H1 (cell line): ENCODE measurements around the gene PAEP. TPM values are rescaled to one million over a fixed set of nuclear protein-coding genes. Genes with fewer than 3 reads are reported as not detected.

ENCODE experiments used
- CTCF ChIA-PET: fragments of 300-600 bp; sonication (Branson Sonifier 250); formaldehyde crosslinking; loops from one replicate; lab custom pipeline; 2021; ENCODE audit not compliant: partially characterized antibody; lab: Charles Lee
- POLR2A ChIA-PET: fragments of 300-600 bp; sonication (Branson Sonifier 250); formaldehyde crosslinking; loops from one replicate; lab custom pipeline; 2021; ENCODE audit warnings: inconsistent platforms; ENCODE audit not compliant: partially characterized antibody; lab: Charles Lee
- DNase-seq, 2 experiments: peaks; one replicate each; pipeline versions ENCODE4 v3.0.0 to v3.0.0-alpha.2; 2010 to 2022; ENCODE audit warnings: low spot score in 2 of 2, low read depth in 1 of 2, mixed read lengths in 1 of 2
- FAIRE-seq: peaks from 2 replicates; lab custom pipeline; 2011; peaks lifted over from hg19 to GRCh38; lab: Jason Lieb, UNC
- H2AFZ ChIP-seq: 2 replicates; pipeline ENCODE4 v1.8.1; 2012; ENCODE audit warnings: low read length, inconsistent platforms
- H2AK5ac ChIP-seq: 2 replicates; pipeline ENCODE4 v1.6.1; 2013; ENCODE audit warnings: low read depth, low read length
- H2BK120ac ChIP-seq: replicated peaks from 2 replicates; pipeline ENCODE3; 2013; ENCODE audit warnings: low read depth, low read length, inconsistent platforms
- H2BK12ac ChIP-seq: 2 replicates; pipeline ENCODE4 v1.6.1; 2013; ENCODE audit warnings: low read depth, low read length
- H2BK15ac ChIP-seq: 2 replicates; pipeline ENCODE4 v1.6.1; 2013; ENCODE audit warnings: low read length
- H2BK20ac ChIP-seq: 2 replicates; pipeline ENCODE4 v1.6.1; 2013; ENCODE audit warnings: low read length
- H2BK5ac ChIP-seq: 2 replicates; pipeline ENCODE4 v1.6.1; 2013; ENCODE audit warnings: low read depth, low read length
- H3K14ac ChIP-seq: 2 replicates; pipeline ENCODE4 v1.6.1; 2013; ENCODE audit warnings: inconsistent platforms; ENCODE audit not compliant: insufficient read length
- H3K18ac ChIP-seq: 2 replicates; pipeline ENCODE4 v1.6.1; 2013; ENCODE audit warnings: low read length; ENCODE audit errors: extremely low read depth
- H3K23ac ChIP-seq: 2 replicates; pipeline ENCODE4 v1.6.1; 2013; ENCODE audit warnings: inconsistent platforms; ENCODE audit not compliant: insufficient read length
- H3K23me2 ChIP-seq: 2 replicates; pipeline ENCODE4 v1.6.1; 2013; ENCODE audit warnings: low read depth, low read length
- H3K27ac ChIP-seq: 2 replicates; pipeline ENCODE4 v1.6.1; 2011; ENCODE audit warnings: low read depth, low read length, inconsistent platforms
- H3K27me3 ChIP-seq, 4 experiments: replicated peaks in 1 of 4; 1 replicate in 1 of 4; 2 replicates in 3 of 4; pipeline versions ENCODE4 v1.6.1 to v1.8.1; 2011 to 2013; ENCODE audit warnings: low read length in 3 of 4, mild to moderate bottlenecking in 3 of 4, inconsistent platforms in 2 of 4, mixed read lengths in 2 of 4, moderate library complexity in 1 of 4; ENCODE audit not compliant: control insufficient read depth in 3 of 4, insufficient read depth in 3 of 4; ENCODE audit errors: extremely low read depth in 1 of 4
- H3K36me3 ChIP-seq, 4 experiments: 2 replicates each; pipeline versions ENCODE4 v1.6.1 to v1.8.1; 2011 to 2013; ENCODE audit warnings: mild to moderate bottlenecking in 4 of 4, low read length in 3 of 4, moderate library complexity in 2 of 4, control low read depth in 1 of 4, inconsistent platforms in 1 of 4; ENCODE audit not compliant: insufficient read depth in 4 of 4, control insufficient read depth in 2 of 4
- H3K4ac ChIP-seq: replicated peaks from 2 replicates; pipeline ENCODE3; 2013; ENCODE audit warnings: low read length, low read depth, mixed read lengths, inconsistent platforms; ENCODE audit not compliant: insufficient read length
- H3K4me1 ChIP-seq, 4 experiments: replicated peaks in 1 of 4; 1 replicate in 1 of 4; 2 replicates in 3 of 4; pipeline versions ENCODE4 v1.6.1 to v1.8.1; 2011 to 2013; ENCODE audit warnings: low read length in 3 of 4, inconsistent platforms in 2 of 4, mixed read lengths in 1 of 4; ENCODE audit not compliant: insufficient read depth in 4 of 4, control insufficient read depth in 3 of 4
- H3K4me2 ChIP-seq, 2 experiments: 2 replicates each; pipeline versions ENCODE4 v1.6.1 to v1.8.1; 2011 to 2013; ENCODE audit warnings: low read depth in 2 of 2, low read length in 2 of 2, control low read depth in 1 of 2, inconsistent platforms in 1 of 2, mild to moderate bottlenecking in 1 of 2; ENCODE audit not compliant: insufficient read depth in 1 of 2
- H3K4me3 ChIP-seq, 4 experiments: fragments of 200-600, 300-600 bp in 1 of 4; sonication (generic), shearing (Covaris generic), sonication (Bioruptor Twin) in 1 of 4; 2 replicates each; pipeline versions ENCODE4 v1.5.1 to v1.8.1; 2011 to 2016; ENCODE audit warnings: low read length in 4 of 4, low read depth in 3 of 4, control low read depth in 2 of 4, inconsistent platforms in 2 of 4, mild to moderate bottlenecking in 2 of 4, mixed read lengths in 1 of 4, moderate library complexity in 1 of 4; ENCODE audit not compliant: insufficient read depth in 2 of 4; ENCODE audit errors: extremely low read depth in 1 of 4
- H3K56ac ChIP-seq: replicated peaks from 2 replicates; pipeline ENCODE3; 2013; ENCODE audit warnings: low read depth, mild to moderate bottlenecking, mixed read lengths, low read length, inconsistent platforms; ENCODE audit not compliant: insufficient read length
- H3K79me1 ChIP-seq: 2 replicates; pipeline ENCODE4 v1.6.1; 2013; ENCODE audit warnings: low read depth, low read length, control low read depth
- H3K79me2 ChIP-seq, 2 experiments: 2 replicates each; pipeline versions ENCODE4 v1.6.1 to v1.8.1; 2012 to 2013; ENCODE audit warnings: low read length in 2 of 2, mild to moderate bottlenecking in 2 of 2, inconsistent platforms in 1 of 2; ENCODE audit not compliant: insufficient read depth in 2 of 2, control insufficient read depth in 1 of 2
- H3K9ac ChIP-seq, 4 experiments: replicated peaks in 1 of 4; 1 replicate in 1 of 4; 2 replicates in 3 of 4; pipeline versions ENCODE4 v1.6.1 to v1.8.1; 2011 to 2013; ENCODE audit warnings: low read depth in 3 of 4, low read length in 3 of 4, control low read depth in 2 of 4, mild to moderate bottlenecking in 2 of 4, moderate library complexity in 2 of 4, inconsistent platforms in 1 of 4; ENCODE audit errors: extremely low read depth in 1 of 4
- H3K9me3 ChIP-seq, 2 experiments: 2 replicates each; pipeline versions ENCODE4 v1.6.1 to v1.8.1; 2012 to 2013; ENCODE audit warnings: mild to moderate bottlenecking in 2 of 2, moderate library complexity in 2 of 2, control low read depth in 1 of 2, inconsistent platforms in 1 of 2, low read depth in 1 of 2, low read length in 1 of 2, mixed read lengths in 1 of 2; ENCODE audit not compliant: insufficient read depth in 2 of 2
- H4K20me1 ChIP-seq, 2 experiments: replicated peaks in 1 of 2; 2 replicates each; pipeline versions ENCODE3 to v1.8.1; 2011 to 2013; ENCODE audit warnings: inconsistent platforms in 2 of 2, low read length in 2 of 2, mild to moderate bottlenecking in 1 of 2; ENCODE audit not compliant: insufficient read depth in 2 of 2, control insufficient read depth in 1 of 2
- H4K5ac ChIP-seq: 2 replicates; pipeline ENCODE4 v1.6.1; 2013; ENCODE audit warnings: low read length, low read depth, mixed read lengths, inconsistent platforms; ENCODE audit not compliant: insufficient read length
- H4K8ac ChIP-seq: 2 replicates; pipeline ENCODE4 v1.8.0; 2013; ENCODE audit warnings: mild to moderate bottlenecking, moderate library complexity, low read length, inconsistent platforms; ENCODE audit not compliant: insufficient read depth; ENCODE audit errors: extremely low read depth
- H4K91ac ChIP-seq: replicated peaks from 2 replicates; pipeline ENCODE3; 2013; ENCODE audit warnings: low read length, mixed read lengths, inconsistent platforms; ENCODE audit not compliant: insufficient read length
- BACH1 ChIP-seq: IDR thresholded peaks from 2 replicates; pipeline ENCODE4 v1.6.1; 2012; ENCODE audit warnings: low read length, improper control_type of control experiment
- CTCF ChIP-seq, 3 experiments: IDR thresholded peaks; 1 replicate in 2 of 3; 2 replicates in 1 of 3; pipeline versions ENCODE4 v1.5.1 to v1.6.1; 2011; ENCODE audit warnings: low read length in 3 of 3, mild to moderate bottlenecking in 3 of 3, inconsistent platforms in 2 of 3, low read depth in 1 of 3, moderate library complexity in 1 of 3; ENCODE audit not compliant: insufficient read depth in 1 of 3; ENCODE audit errors: control extremely low read depth in 1 of 3
- WGBS, 2 experiments: shearing (Covaris generic) in 1 of 2; methylation state at CpG; one replicate each; pipeline versions ENCODE4 v1.1.6 to v1.1.7; 2013 to 2015; ENCODE audit warnings: low lambda C conversion rate in 2 of 2, mixed read lengths in 2 of 2, inconsistent platforms in 1 of 2, low coverage in 1 of 2, missing lambda C conversion rate in 1 of 2; ENCODE audit not compliant: insufficient replicate concordance in 2 of 2, insufficient coverage in 1 of 2, insufficient read length in 1 of 2; ENCODE audit errors: extremely low coverage in 1 of 2, missing lambda C conversion rate in 1 of 2; 5-methylcytosine and 5-hydroxymethylcytosine counted together
- polyA plus RNA-seq, 7 experiments: library from polyadenylated mRNA; depleted of rRNA in 3 of 7; stranded (reverse) in 5 of 7; unstranded in 2 of 7; fragments of >200 nt in 5 of 7; fragments of 200-250 nt in 2 of 7; gene quantifications; 1 replicate in 5 of 7; 2 replicates in 1 of 7; 4 replicates in 1 of 7; pipeline versions ENCODE4 v1.2.1 to v1.2.3, GENCODE V29; 2011 to 2013; ENCODE audit warnings: missing spikeins in 2 of 7, mixed read lengths in 2 of 7
- total RNA-seq: library from RNA; stranded (reverse); fragmentation: NEBNext Ultra II Directional; extraction: Animal tissue kit (Norgen Biotek cat#: 25700); gene quantifications from 2 replicates; pipeline ENCODE4 v1.2.1, GENCODE V29; 2021

The PAEP gene
- total and polyA plus RNA-seq, 2 of the 8 experiments (the other 6 are each of a cell fraction or from before 2014, with no cell fraction given): not detected

- H3K23me2 ChIP-seq: no peaks in the 10 kb centered on the region
- TF ChIP-seq CTCF (IDR thresholded peaks at IDR 0.05; ENCODE audit: control extremely low read depth in 1 of 3, insufficient read depth in 1 of 3, low read depth in 1 of 3, low read length in 3 of 3) (no peak), BACH1 (no peak)
- no peak overlapping the region for H2BK120ac ChIP-seq
- no peak overlapping the region for H3K4me2 ChIP-seq
- no peak for DNase-seq
- H3K79me2 ChIP-seq: no peaks in the 10 kb centered on the region
- H2BK12ac ChIP-seq: no peak overlapping the region
- no peak for FAIRE-seq
- H3K23ac ChIP-seq: no peak overlapping the region
- ChIA-PET CTCF (interaction anchor here (0.6 kb wide), 1 partner anchor 62 kb away, joined by 3 read pairs; no protein-coding TSS in a partner anchor), POLR2A (interaction anchor here (0.6 kb wide), 1 partner anchor 242 kb away, joined by 4 read pairs; no protein-coding TSS in a partner anchor)
- H4K91ac ChIP-seq: no peak overlapping the region
- H4K8ac ChIP-seq: no peak overlapping the region
- H3K9me3 ChIP-seq: no peaks in the 10 kb centered on the region
- no peak overlapping the region for H3K4me3 ChIP-seq
- H2BK5ac ChIP-seq: no peak overlapping the region
- H3K56ac ChIP-seq: no peak overlapping the region
- H2AFZ ChIP-seq: no peak overlapping the region
- H3K4me1 ChIP-seq: no peaks in the 10 kb centered on the region
- no peak overlapping the region for H2BK20ac ChIP-seq
- no peaks in the 10 kb centered on the region for H4K20me1 ChIP-seq
- 83% methylated on average over 17 of the region's 18 CpGs; no CpG with 5 or more reads in 1 of the 2 experiments for WGBS, 2 experiments
- no peak overlapping the region for H2BK15ac ChIP-seq
- H4K5ac ChIP-seq: no peak overlapping the region
- no peak overlapping the region for H3K9ac ChIP-seq
- H3K14ac ChIP-seq: no peak overlapping the region
- H2AK5ac ChIP-seq: no peak overlapping the region
- H3K36me3 ChIP-seq: no peaks in the 10 kb centered on the region
- H3K4ac ChIP-seq: no peak overlapping the region
- no peak overlapping the region for H3K27ac ChIP-seq
- H3K79me1 ChIP-seq: no peaks in the 10 kb centered on the region
- no peak overlapping the region for H3K18ac ChIP-seq
- no peaks in the 10 kb centered on the region for H3K27me3 ChIP-seq
Measured at GRCh38 chr9:135544981-135545635, 16.4 kb upstream of the PAEP start.
